NCI-H1436 (cell line): ENCODE results near the gene CNTN6.

ENCODE experiments used
- DNase-seq: peaks from one replicate; lab custom pipeline; 2025; lab: John Stamatoyannopoulos, UW

The CNTN6 gene

GRCh38 chr3:1179146-1179545, 86.3 kb downstream of the CNTN6 start:
- no peak for DNase-seq

DNA sequence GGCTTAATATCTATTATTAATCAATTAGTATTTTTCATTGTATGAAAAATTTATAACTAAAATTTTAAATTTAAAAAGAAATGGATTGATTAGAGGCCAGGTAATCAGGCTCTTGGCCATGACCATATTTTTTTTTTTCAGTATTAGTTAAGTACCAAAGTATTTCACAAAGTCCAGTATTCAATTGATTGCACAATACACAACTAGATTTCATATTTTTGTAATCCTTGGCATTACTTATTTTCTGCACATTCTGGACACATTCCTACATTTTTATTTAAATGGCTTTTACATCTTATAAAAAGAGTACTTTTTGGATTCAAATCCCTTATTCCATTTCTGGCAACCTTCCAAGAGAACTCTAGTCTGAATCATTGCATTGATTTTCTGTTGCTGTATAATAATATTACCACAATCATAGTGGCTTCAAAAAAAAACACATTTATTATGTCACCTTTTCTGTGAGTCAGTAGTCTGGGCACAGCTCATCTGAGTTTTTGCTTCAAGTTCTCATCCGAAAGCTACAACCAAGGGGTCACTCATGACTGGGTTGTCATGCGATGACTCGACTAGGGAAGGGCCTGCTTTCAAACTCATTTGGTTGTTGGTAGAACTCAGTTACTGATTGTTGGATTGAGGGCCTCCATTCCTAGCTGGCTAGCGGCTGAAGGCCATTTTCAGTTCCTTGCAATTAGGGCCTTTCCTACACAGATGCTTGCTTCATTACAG, 90.7 kb downstream of the CNTN6 start:
- DNase-seq = no peak

GRCh38 chr3:1190569-1190968, 97.7 kb downstream of the CNTN6 start:
- DNase-seq = no peak

GRCh38 chr3:1191026-1191425, 98.2 kb downstream of the CNTN6 start:
- no peak for DNase-seq

DNA sequence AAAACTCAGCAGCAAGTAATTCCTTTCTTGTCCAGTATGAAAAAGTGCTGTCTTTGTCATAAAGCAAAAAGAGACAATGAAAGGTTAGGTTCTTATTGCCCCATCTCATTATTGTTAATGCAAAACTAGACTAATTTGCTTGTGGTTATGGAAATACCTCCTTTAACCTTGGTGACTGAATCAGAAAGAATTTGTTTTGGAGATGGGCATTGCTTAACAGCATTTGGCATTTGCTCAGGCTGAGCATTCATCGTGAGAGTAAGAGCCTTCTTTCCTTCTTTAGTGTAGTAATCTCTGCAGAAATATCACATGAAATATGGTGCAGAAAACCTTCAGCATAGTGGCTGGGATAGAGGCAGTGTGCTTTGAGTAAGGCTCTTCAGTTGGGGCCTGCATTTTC, 103.1 kb downstream of the CNTN6 start:
- DNase-seq = no peak

- DNase-seq = no peak
Observed at GRCh38 chr3:1197051-1197450, 104.2 kb downstream of the CNTN6 start.

DNA sequence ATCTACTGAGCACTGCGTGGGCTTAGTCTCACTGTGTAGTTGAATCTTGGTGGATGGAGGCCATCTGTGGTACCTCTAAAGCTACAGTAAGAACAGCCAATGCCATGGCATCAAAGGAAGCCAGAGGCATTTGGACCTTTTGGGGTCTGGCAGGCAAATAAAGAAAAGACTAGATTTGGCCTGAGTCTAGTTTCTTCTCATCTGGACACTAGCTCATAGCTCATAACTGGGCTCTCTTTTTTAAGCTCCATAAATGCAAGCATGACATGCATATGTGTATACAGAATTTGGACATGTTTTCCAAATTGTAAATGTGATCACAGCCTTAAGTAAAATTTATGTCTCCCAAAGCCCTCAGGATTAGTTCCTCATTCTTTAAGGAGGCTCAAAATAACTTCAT, 107.5 kb downstream of the CNTN6 start:
- no peak for DNase-seq

- no peak for DNase-seq
Observed at GRCh38 chr3:1207904-1208303, 115.1 kb downstream of the CNTN6 start.

DNA sequence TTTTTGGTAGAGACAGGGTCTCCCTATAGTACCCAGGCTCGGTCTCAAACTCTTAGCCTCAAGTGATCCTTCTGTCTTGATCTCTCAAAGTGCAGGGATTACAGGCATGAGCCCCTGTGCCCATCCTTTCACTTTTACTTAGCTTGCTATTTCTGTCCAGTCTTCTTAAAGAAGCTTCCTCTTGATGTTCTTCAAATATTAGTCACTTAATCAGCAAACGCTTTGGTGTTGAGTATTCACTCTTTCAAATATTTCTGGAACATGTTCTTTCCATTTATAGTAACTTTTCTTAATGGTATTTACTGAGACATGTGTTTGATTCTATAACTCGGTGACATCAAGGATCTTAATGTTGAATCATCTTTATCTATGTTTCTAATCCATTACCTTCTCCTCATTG, 122.1 kb downstream of the CNTN6 start:
- DNase-seq = no peak

- no peak for DNase-seq
Observed at GRCh38 chr3:1216856-1217255, 124.0 kb downstream of the CNTN6 start.

DNA sequence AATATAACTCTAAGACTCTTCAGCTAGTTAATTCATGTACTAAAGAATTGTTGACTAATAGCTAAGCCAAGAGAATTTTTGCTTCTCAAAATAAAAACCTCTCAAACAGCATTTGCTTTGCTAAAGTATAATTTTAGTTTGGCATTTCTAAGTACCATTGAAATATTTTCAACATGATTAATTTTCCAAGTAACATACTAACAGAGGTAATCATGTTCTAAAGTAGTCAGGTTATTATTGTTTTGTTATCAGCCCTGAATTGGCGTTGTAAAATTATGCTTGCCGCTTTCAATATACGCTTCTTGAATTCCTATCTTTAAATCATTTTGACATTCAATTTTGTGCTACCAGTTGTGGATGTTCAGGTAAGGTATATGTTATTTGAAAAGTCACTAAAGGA, 134.3 kb downstream of the CNTN6 start:
- no peak for DNase-seq

- no peak for DNase-seq
Observed at GRCh38 chr3:1228289-1228688, 135.5 kb downstream of the CNTN6 start.

DNA sequence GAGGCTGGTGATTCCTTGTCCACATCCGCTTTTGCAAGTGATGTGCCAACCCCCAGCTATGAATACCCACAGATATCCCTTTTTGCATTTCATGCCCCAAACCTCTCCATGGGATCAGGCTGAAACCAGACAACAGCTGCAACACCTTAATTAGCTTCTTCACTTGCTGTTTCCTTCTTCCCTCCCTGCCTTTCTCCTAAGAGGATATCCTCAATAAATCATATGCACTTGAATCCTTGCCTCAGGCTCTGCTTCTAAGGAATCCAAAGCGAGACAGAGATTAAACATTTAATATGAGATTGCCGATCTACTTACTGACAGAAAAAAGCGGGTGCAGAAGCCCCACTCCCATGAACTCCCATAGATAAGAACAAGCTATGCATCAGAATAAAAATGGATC, 138.1 kb downstream of the CNTN6 start:
- DNase-seq = no peak

GRCh38 chr3:1232276-1232675, 139.5 kb downstream of the CNTN6 start:
- peak; percentile 37 for DNase-seq

DNA sequence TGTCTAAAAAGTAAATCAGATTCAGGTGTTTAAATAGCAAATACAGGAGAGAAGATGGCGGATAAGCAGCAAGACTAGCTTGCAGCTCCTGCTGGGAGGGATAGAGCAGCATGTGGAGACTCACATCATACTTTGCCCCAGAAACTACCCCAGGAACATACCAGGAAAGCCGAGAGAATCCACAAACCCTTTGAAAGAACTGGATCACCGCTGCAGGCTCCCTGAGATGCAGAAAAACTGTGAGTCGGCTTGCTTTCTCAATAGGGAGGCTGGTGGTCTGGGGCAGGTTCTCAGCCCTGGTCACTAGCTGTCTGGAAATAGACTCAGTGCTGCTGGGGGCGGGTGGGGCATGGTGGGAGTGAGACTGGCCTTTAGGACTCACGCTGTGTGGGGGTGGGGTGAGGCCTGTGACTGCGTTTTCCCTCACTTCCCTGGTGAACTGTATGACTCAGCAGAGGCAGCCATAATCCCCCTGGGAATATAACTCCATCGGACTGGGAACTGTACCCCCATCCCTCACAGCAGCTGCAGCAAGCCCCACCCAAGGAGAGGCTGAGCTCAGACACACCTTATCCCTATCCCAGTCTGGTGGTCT, 142.8 kb downstream of the CNTN6 start:
- DNase-seq = no peak

DNA sequence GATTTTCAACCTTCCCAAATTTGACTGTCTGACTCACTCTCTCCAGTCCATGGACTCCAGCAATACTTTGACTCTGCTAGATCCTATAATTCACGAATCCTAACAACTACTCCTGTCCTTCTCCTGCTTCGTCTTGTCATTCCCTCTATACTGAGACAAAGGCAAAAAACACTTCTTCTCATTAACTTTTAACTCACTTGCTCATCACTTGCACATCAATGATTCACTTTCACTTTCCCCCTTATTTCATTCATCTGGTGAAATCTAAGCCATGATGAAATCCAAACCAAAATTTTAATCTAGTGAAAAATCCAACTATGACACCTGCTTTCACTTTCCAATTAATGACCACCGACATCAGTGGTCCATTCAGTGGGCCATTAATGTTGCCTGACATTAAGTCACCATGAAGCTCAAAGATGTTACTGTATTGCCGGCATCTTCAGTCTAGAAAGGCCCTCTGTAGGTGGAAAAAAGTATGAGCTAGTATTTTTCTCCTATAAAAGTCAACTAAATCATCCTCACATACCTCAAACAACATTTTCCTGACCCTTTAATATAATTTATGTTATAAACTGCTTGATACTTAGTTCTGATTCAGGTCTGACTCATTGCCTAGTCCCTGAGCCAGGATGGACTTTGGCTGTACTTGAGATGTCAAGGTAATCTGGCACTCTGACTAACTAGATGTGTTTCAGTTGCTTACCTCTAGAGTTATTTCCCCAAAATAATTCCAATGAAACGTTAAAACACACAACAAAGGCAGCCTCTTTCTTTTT, 158.6 kb downstream of the CNTN6 start:
- DNase-seq = no peak

GRCh38 chr3:1252061-1252430, 159.2 kb downstream of the CNTN6 start:
- DNase-seq = no peak

GRCh38 chr3:1262246-1262645, 169.4 kb downstream of the CNTN6 start:
- DNase-seq = no peak

DNA sequence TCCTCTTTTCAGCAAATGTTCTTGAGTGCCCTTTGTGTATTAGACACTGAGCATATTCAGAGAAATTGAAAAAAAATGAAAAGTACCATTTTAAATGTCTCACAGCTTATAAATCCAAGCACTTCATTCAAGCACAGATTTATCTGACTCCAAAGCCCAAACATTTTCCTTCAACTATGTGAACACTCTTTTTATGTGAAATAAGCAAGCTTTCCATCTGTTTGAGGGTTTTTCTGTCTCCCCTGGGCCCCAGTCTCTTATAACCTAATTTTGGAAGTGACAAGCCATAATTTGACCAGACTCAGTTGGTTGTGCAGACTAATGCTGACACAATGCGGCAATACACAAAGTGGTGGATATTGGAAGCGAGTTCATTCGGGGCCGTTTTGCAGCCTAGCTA, 170.3 kb downstream of the CNTN6 start:
- DNase-seq = no peak

- DNase-seq = no peak
Observed at GRCh38 chr3:1269808-1270207, 177.0 kb downstream of the CNTN6 start.

- no peak for DNase-seq
Observed at GRCh38 chr3:1272546-1273265, 179.9 kb downstream of the CNTN6 start.

GRCh38 chr3:1275495-1275894, 182.7 kb downstream of the CNTN6 start:
- DNase-seq = no peak

DNA sequence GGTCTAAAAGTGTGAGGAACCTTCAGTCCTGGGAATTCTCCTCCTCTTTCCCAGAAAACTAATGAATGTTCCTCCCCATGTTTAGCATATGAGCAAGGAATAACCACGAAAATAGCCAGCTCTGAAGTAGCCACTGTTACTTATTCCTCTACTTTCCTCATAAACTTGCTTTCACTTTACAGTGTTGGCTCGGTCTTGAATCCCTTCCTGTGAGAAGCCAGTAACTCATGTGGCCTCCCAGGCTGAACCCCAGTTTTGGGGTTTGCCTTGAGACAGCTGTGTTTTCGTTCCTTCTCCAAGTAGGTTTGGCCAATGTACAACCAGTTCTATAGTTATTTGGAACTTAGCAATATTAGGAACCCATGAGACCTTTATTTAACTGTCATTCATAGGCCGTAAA, 195.0 kb downstream of the CNTN6 start:
- no peak for DNase-seq
